HG03558 (cell line): ENCODE data around the gene MYL9.

Source experiments
- ATAC-seq: cut with Tn5 transposase; IDR thresholded peaks from one replicate; pipeline ENCODE4 v1.9.1; 2021; ENCODE audit warnings: moderate number of reproducible peaks; ENCODE audit not compliant: unreplicated experiment; ENCODE audit errors: extremely low read depth

MYL9 gene

GRCh38 chr20:36578356-36579041 lies 37.2 kb downstream of the MYL9 start:
- ATAC-seq = no peak

- no peak for ATAC-seq
Measured at GRCh38 chr20:36579996-36580545, 38.8 kb downstream of the MYL9 start.

- no peak for ATAC-seq
Measured at GRCh38 chr20:36582322-36582721, 41.0 kb downstream of the MYL9 start.

- ATAC-seq = no peak
Measured at GRCh38 chr20:36582821-36583220, 41.5 kb downstream of the MYL9 start.

GRCh38 chr20:36584018-36584481 lies 42.7 kb downstream of the MYL9 start:
- ATAC-seq = no peak

- no peak for ATAC-seq
Measured at GRCh38 chr20:36585410-36586125, 44.2 kb downstream of the MYL9 start.

GRCh38 chr20:36587388-36588070 lies 46.2 kb downstream of the MYL9 start:
- no peak for ATAC-seq

GRCh38 chr20:36591281-36591680 lies 50.0 kb downstream of the MYL9 start:
- no peak for ATAC-seq

- ATAC-seq = no peak
Measured at GRCh38 chr20:36591854-36592641, 50.7 kb downstream of the MYL9 start.

- no peak for ATAC-seq
Measured at GRCh38 chr20:36593347-36593929, 52.1 kb downstream of the MYL9 start.

- ATAC-seq = no peak
Measured at GRCh38 chr20:36599912-36600345, 58.6 kb downstream of the MYL9 start.
